HG03460 (cell line): ENCODE results near the gene LIMCH1.

Experiments
- ATAC-seq: cut with Tn5 transposase; IDR thresholded peaks from one replicate; pipeline ENCODE4 v1.9.1; 2021; ENCODE audit not compliant: unreplicated experiment

The LIMCH1 gene

DNA sequence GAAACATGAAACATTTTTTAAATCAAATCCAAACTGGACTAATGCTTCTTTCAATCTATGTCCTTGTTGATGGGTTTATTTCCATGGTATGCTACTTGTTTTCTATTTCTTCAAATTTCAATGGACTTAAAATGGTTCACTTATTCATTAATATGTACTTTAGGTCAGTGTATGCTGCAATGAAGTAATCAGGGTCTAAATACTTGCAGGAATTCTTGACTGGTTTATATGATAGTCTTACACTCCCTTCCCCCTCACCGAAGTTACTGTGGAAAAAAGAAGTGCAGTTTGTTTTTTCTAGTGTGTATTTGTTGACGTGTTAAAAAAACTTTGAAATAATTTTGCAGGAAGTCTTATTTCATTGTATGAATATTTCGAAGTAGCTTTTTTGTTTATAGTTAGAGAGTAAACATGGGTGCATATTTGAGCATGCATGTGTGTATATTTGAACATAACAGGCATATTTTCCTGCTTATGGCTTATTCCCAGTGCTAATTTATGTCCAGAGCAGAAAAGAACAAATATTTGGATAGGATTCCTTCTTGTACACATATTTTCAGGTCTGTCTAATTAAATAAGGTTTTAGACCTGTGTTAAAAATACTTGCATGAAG, 65.0 kb downstream of the LIMCH1 start:
- no peak for ATAC-seq

DNA sequence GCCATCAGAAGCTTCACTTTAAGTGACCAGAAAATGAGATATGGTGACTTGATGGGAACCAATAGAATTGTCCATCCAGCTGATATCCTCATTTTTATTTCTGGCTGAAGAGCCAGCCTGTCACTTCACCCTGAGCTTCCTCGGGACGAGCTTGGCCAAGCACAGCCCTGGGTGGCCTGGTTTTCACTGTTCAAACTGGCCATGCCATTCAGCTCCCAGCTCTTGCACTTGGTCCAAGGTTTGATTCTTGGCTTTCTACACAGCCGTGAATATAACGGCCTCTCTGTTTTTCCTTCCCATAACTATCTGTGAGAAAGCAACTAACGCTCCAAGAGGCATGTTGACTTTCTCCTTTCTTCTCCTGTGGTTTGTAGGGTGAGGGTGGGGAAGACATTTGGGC, 71.9 kb downstream of the LIMCH1 start:
- ATAC-seq, result no peak

DNA sequence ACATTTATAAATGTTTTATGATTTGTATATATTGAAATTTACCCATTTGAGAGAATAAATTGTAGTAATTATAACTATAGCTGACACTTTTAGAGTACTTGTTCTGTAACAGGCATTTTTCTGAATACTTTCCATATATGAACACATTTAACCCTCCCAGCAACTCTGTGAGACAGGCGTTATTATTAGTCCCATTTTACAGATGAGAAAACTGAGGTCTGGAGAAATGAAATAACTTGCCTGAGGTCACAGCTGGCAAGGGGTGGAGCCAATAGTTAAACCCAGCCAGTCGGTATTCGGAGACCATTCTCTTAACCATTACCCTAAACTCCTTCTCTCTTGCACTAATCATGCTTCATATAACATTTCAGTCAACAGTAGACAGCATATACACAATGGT, 72.5 kb downstream of the LIMCH1 start:
- ATAC-seq, result no peak

DNA sequence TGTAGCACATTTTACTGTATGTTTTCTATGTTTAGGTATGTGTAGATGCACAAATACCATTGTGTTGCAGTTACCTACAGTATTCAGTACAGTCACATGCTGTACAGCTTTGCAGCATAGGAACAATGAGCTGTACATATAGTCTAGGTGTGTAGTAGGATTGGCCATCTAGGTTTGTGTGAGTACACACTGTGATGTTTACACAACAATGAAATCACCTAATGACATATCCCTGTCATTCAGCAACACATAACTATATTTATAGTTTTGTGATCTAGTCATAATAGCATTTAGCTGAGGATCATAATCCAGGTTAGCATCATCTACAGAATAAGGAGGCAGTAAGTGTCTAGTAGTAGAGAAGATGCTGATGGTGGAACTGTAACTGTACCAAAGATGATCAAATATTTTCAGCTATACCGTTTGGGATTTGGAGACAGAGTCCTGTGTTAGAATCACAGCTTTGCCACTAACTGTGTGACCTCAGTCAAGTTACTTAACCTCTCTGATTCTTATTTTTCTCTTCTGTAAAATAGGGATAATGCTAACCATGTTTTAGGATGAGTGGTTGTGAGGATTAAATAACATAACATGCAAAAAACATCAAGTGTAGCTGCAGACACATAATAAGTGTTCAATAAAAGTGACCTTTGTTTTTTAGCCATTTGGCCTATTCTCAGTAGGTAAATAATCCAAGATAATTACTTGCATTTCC, 73.3 kb downstream of the LIMCH1 start:
- no peak for ATAC-seq

DNA sequence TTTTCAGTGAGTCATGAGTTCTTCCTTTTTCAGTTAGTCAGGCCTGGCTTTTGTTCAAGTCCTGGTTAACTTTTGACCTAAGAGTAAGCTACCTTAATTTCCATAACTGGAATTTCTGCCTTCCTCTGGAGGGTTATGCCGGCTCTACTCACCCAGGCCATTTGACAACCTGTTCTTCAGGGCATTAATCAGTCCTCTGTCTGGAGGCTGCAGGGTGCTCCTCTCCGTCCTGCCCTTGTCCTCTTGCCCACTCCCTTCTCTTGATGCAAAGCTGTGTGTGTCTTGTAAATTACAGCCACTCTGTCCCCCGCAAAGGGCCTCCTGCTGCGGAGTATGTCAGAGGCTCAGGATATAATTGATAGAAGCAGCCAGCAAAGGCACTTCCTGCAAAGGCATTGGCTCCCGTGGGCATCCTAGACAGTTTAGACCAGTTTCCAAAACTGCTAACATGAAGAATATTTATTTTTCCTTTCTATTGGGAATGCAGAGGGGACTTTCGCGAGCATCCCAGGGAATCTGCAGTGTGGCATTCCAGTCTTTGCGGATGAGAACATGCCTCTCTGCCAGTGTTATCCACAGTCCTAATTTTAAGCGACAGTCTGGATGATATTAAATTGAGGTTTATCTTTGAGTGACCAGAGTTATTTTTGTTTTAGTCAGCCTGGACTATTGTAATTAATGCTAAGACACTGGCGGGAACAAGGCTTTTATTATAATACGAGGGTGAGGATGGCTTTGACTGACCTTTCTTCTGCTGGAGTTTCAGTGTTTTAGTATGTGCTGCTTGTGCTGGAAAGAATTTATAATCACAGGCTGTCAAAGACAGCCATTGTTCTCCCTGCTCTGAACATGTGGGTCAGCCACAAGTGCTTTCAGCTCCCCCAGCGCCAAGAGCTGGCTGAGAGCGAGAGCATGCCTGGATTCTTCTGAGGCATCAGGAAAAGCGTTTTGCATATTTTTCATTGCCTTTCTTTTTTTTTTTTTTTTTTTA, 74.2 kb downstream of the LIMCH1 start:
- ATAC-seq, result no peak

DNA sequence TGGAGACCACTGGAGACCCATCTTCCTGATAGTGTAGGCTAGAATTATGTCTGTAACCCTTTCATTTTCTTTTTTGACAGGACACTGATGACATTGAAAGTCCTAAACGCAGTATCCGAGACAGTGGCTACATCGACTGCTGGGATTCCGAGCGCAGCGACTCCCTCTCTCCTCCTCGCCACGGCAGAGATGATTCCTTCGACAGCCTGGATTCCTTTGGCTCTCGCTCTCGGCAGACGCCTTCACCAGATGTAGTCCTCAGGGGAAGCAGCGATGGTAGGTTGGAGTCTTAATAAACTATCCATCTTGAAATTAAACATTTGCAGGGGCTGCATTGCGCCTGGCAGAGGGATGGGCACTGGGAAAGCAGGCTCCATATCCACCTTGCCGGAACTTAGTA, 75.4 kb downstream of the LIMCH1 start:
- ATAC-seq, result no peak

DNA sequence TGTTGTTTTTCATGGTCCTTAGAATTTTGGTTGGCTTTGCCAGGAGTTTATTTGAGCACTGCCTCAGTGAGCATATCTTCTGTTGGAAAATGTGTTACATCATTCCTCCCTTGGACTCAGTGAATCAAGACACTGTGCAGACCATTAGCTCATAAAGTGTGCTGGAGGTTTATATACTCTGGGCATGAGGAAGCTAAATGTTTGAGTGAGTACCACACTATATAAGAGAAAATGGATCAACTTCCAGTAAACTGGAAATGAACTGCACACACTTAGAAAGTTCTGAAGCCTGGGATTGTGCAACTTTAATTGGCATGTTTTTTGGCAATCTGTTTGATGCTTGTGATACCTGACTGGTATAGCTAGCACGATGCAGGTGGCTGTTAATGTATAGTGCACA, 75.9 kb downstream of the LIMCH1 start:
- no peak for ATAC-seq

DNA sequence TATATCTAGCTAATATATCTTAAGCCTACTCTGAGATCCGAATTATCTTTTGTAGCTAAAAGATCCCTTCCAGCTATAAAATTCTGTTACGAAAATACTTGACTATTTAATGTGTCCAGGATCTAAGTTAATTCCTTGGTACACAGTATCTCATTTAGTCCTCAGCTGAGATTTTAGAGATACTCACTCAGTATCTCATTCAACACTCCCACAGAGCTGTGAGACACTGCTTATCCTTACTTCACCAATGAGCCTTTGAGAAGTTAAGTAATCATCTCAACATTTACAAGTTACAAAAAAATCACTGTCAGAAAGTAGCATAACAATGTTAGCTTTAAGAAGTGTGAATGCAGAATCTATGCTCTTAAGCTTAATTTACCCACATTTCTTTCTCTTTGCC, 76.6 kb downstream of the LIMCH1 start:
- no peak for ATAC-seq

DNA sequence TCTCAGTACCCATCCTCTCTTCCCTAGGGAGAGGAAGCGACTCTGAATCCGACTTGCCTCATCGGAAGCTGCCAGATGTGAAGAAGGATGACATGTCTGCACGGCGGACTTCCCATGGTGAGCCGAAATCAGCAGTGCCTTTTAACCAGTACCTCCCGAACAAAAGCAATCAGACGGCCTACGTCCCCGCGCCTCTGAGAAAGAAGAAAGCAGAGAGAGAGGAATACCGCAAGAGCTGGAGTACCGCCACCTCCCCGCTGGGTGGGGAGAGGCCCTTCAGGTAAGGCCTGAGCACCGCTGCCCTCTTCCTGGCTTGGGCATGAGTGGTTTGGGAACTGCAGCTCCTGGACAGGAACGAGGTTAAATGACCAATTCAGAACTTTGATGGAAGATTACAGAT, 81.2 kb downstream of the LIMCH1 start:
- no peak for ATAC-seq

DNA sequence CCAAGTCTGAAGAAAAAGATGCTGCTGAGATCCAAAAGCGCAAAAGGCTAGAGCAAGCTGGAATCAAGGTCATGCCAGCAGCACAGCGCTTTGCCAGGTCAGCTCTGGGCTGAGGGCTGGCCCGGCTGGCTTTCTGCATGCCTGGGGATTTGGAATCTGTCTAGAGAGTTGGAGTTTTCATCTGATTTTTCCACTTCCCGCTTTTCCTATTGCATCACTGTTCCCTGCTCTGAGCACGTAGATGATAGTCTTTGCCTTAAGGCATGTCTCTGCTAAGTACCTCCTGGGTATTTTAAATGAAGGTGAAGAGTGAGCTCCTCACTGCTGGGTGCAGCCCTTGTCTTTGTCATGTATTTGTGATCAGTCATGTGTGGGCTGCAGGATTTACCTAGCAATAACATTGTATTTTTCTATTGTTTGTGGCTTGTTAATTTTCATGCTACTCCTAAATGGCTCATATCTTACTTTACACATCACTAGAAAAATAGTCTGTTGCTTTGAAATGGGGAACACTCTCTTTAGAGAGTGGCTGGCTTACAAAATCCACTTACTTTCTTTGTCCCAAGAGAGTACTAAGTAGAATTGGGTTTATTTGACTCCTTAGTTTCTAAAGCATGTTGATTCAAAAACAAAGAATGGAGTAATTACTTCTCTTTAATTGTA, 82.8 kb downstream of the LIMCH1 start:
- ATAC-seq, result no peak

DNA sequence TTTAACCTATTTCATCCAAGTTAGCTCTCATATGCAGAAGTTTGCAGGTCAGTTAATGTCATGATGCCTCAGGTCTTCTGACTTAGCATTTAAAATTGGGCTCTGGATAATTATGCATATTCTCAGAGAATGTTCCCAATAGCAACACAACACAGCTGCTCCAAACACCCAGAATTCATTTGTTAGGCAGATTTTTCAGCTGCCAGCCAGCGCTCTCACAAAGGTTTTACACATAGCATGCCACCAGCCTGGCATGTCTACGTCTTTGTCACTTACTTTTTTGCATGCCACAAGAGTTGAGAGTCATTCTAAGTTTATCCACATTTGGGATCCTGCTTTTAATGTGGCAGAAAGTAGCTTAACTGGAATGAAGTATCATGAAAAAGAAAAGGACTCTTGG, 84.8 kb downstream of the LIMCH1 start:
- no peak for ATAC-seq

DNA sequence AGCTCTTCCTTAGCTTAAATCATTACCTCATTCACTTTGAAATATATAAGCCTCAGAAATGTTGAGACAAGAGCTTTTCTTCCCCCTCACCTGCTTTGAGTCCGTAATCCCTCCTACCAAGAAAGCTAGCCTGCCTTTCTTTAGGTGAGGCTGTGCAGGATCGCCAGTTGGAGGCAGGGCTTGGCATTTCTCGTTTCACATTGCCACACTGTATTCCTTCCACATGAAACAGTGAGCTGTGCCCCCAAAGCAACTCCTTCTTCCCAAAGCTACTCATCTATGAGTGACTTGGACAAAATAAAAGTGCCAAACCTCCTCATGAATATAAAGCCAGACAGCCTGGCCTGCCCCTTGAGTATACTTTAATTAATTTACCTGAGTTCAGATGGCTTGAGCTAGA, 86.8 kb downstream of the LIMCH1 start:
- no peak for ATAC-seq

DNA sequence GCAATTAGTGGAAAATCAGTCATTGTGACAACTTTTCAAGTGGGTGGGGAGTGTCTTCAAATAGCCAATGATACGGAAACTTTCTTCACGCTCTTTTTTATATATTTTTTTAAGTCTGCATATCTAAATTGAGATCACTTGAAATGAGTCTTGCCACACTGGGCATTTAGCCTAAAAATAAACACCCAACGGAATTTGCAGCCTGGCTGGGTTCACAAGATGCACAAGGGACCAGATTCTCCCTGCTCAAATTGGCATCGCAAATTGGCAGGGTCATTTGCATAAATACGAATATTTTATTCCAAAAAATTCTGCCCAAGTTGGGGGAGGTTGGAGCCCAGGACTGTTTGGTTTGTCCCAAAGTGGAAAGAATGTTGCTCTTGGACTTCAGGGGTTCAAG, 87.6 kb downstream of the LIMCH1 start:
- ATAC-seq, result no peak

DNA sequence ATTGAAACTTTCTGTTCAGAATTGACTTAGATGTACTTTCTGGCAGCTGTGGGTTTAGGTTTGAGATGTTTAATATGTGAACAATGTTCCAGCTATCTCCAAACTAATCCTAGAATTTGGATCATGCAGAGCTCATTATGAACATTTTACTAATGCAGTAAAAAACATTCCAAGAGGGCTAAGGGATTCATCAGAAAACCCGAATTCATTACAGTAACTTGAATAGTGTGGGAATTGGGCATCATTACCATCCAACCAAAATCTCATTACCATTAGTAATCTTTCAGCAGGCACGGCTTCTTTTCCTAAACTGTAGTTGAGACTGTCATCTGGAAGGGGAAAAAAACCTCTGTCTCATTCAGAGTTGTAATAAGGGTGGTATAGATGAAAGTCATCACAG, 91.0 kb downstream of the LIMCH1 start:
- no peak for ATAC-seq

DNA sequence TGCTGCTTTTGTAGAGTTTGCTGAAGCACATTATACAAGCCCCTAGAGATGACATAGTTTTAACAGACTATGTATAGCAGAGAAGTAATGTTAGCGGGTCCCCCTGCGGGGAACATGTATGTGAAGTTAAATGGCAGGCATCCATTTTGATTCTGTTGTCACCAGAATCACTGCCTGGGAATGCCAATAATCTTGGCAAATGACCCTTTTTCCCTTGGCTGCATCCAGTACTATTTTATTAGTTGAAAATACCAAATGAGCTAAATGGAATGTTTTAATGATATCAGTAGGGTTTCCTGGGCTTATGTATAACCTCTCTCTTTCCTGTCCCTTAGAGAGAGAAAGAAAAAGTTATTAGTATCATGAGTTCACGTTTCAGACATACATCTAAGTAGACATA, 93.6 kb downstream of the LIMCH1 start:
- no peak for ATAC-seq

DNA sequence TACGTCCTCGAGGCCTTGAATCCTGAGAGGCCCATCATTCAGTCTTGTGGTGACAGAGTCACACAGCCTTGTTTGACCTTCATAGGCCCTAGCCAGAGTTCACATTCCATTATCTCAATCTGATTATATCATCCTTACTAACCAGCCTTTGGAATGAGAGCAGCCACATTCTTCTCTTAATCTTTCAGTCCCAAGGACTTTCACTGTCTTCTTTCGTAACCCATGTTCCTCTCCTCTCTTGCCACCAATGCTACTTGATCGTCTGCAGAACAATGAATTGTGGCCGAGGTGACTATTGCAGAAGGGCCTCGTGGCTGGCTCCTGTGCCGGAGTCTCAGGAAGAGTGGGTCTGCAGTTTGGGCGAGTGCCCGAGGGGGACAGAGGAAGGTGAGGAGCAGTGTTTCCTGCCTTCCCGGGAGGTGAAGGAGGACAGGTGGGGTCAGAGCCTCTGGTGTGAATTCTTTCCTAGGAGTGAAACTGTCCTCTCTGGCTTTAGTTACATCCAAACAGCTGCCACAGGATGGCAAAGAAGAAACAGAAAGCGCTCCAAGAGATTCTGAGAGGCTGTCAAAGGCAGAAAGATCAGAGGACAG, 94.6 kb downstream of the LIMCH1 start:
- ATAC-seq, result no peak

DNA sequence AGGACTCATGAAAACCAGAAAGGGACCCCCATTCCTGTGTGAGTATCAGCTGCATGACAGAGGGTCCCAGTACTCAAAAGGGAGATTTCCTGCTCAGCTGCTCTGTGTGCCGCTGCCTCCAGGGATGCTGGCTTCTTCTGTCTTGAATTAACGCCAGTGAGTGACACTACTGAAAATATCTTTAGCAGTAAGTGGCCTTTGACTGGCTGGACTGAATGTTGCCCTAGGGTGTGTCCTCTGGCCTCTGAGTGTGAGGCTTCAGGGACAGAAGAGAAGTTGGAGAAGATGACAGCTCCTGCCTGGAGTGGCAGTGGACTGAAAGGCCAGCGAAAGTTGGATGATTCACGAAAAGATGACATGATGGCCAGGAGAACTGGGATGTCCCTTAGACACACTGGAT, 95.4 kb downstream of the LIMCH1 start:
- no peak for ATAC-seq

DNA sequence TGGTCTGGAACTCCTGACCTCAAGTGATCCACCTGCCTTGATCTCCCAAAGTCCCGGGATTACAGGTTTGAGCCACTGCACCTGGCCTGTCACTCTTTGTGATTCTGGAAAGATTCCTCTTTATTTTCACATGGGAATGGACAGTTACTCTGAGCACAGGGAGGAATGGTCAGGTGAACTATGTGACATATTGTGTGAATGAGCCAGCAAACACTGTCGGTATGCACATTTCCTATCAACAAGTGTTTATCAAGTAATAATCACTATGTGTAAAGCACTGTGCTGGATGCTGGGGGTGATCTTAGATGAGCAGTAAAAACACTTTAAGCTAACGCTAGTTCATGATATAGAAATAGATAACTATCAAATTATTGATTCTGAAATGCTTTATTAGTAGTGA, 97.5 kb downstream of the LIMCH1 start:
- ATAC-seq, result no peak

DNA sequence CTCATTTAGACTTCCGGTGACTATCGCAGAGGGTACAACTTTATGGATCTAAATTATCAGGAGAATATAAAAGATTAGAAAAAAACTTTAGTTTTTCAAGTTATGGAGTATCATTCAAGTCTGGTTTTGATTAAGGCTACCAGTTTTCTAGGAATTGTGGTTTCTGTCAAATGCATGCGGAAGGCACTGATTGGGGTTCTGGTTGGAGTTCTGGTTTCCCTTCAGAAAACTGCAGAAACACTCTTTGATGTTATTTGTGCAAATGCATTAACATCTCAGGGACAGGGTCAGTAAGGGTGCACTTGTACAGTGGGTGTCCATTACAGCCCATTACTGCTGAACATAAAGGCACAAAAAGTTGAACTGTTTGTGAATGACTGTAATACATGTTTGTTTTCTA, 100.2 kb downstream of the LIMCH1 start:
- ATAC-seq, result no peak

DNA sequence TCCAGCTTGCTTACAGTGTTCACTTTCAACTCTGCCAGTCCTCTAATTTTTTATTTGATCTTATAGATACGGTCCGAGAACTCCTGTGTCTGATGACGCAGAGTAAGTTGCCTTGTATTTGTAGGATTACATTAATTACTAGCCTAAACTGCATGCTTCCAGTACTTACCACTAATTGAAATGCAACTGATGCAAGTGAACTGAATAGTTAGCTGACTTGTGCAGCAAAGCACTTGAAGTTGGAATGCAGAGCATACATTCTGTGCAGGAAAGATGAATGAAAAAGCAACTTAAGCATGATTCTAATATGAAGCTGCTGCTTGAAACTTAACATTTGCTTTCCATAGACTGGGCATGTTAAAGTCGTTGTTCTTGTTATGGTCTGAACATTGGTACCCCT, 100.9 kb downstream of the LIMCH1 start:
- ATAC-seq, result no peak

DNA sequence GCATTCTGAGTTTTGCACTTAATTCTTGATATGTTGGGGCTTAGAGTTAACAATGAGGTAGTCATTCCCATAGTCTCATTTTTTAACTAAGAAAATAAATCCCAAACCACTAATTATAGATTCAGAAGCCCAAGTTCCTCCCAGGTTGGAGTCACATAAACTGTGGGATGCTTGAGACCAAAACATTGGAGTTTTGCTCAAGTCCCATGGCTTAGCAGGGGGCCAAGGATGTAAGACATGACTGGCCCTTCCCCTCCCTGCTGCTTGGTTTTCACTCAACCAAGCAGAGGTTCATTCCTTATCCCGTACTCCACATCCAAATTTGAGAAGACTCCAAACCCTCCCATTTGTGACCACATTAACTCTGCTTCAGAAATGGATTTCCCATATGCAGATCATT, 101.3 kb downstream of the LIMCH1 start:
- ATAC-seq, result no peak
